ENCODE data around the gene MTMR12.
"Not testable (repeated sequence)": the region's sequence is repeated elsewhere in the genome, so short reads cannot be mapped to it uniquely, and the experiment has no call there.

MTMR12 gene

DNA sequence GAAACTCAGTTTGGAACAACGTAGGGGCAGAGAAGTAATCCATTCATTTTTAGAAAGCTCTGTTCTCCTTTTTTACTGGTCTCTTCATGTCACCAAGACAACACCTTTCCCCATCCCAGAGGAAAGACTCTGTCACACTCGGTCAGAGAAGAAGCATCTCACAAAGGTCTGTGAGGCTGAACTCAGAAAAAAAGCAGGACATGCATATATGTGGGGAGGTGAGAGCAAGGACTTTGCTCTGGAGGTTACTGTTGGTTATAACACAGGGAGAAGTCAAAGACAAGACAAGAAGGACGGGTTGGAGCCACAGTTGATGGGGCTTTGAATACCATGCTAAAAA lies 19.2 kb upstream of the MTMR12 start:
- no peak for DNase-seq
- no peaks in the 10 kb centered on the region for H3K27me3 Mint-ChIP-seq

GRCh38 chr5:32331217-32331934 lies 18.6 kb upstream of the MTMR12 start:
- no peak overlapping the region for H3K27ac Mint-ChIP-seq

More for the DNA sequence above, 19.2 kb upstream of the MTMR12 start:
- no peak for ATAC-seq
- Mint-ChIP-seq H3K4me1 (no peaks in the 10 kb centered on the region), H3K4me3 (no peak overlapping the region), H3K27ac (no peak overlapping the region), H3K9me3 (no peaks in the 10 kb centered on the region), H3K36me3 (ENCODE audit: low read depth) (no peaks in the 10 kb centered on the region)

DNA sequence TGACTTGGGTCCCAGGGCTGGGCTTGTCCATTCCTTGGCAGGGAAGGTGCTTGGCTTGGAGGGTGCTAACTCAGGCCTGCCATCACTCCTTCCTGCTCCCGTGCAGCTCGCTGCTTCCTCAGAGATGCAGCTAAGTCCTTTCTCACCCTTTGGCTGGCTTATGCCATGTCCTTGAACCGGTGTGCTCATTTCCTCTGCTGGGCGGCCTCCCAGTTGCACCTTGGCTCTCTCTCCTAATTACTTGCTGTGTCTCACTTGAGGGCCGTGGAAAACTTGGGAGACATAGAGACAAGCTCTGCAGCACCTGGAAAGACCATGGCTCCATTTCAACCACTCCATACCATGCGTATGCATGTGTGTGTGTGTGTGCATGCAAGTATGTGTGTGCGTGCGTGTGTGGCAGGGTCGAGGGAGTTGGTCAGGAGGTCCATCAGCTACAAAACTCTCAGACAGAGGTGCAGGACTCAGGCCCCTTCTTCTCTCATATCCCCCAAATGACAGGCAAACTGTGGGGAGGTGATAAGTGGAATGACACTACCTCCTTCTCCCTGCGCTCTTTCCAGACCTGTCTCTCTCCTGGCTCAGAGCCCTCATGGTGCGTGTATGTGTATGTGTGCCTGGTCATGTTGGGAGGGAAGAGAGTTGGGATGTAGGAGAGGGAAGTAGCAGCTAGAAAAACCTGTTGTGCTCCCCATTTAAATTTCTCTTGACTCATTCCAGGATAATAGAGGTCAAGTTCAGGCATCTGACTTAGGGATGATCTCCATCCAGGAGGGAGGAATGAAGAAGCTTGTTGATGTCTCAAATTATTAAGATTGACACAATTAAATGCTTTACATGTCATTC lies 17.6 kb upstream of the MTMR12 start:
- Mint-ChIP-seq H3K27ac (no peak overlapping the region), H3K4me3 (no peak overlapping the region), H3K27me3 (no peaks in the 10 kb centered on the region), H3K4me1 (no peaks in the 10 kb centered on the region), H3K9me3 (no peaks in the 10 kb centered on the region), H3K36me3 (ENCODE audit: low read depth) (no peaks in the 10 kb centered on the region)
- ATAC-seq (no peak), DNase-seq (no peak)

More at GRCh38 chr5:32331217-32331934, 18.6 kb upstream of the MTMR12 start:
- DNase-seq (no peak), ATAC-seq (no peak)
- no peak overlapping the region for H3K4me3 Mint-ChIP-seq
- no peaks in the 10 kb centered on the region for H3K27me3 Mint-ChIP-seq
- no peaks in the 10 kb centered on the region for H3K36me3 Mint-ChIP-seq (ENCODE audit: low read depth)
- no peaks in the 10 kb centered on the region for H3K9me3 Mint-ChIP-seq
- H3K4me1 Mint-ChIP-seq: no peaks in the 10 kb centered on the region

DNA sequence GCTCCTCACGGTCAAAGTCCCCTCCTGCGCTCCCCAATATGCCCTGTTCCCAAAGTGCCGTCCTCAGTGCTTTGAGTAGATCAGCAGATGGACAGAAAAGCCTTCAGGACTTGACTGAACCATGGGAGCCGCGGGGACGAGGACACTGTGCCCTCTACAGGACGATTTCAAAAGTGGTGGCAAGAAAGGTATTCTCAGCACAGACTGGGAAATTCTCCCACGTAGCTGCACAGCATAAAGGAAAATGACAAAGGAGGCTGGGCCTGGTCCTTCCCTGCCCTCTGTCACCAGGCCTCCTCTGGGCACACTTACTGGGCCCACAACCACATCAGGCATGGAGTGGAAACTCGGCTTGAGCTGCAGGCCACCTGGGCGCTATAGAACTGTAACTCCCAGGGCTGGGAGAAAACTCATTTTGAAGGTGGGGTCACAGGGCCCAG lies 16.7 kb upstream of the MTMR12 start:
- DNase-seq: peak; percentile 58
- peak; percentile 90 for ATAC-seq
- no peak overlapping the region for H3K27ac Mint-ChIP-seq
- H3K27me3 Mint-ChIP-seq: no peaks in the 10 kb centered on the region
- H3K4me1 Mint-ChIP-seq: no peaks in the 10 kb centered on the region
- H3K36me3 Mint-ChIP-seq (ENCODE audit: low read depth): no peaks in the 10 kb centered on the region
- no peaks in the 10 kb centered on the region for H3K9me3 Mint-ChIP-seq
- no peak overlapping the region for H3K4me3 Mint-ChIP-seq

- H3K4me3 Mint-ChIP-seq: no peak overlapping the region
- ATAC-seq (no peak), DNase-seq (no peak)
- no peak overlapping the region for H3K27ac Mint-ChIP-seq
- H3K9me3 Mint-ChIP-seq: peaks cover 6% of the 10 kb centered on the region
- peaks cover 5% of the 10 kb centered on the region for H3K36me3 Mint-ChIP-seq (ENCODE audit: low read depth)
- no peaks in the 10 kb centered on the region for H3K4me1 Mint-ChIP-seq
- no peaks in the 10 kb centered on the region for H3K27me3 Mint-ChIP-seq
These were observed 13.6 kb upstream of the MTMR12 start for GRCh38 chr5:32326216-32326772.

- ATAC-seq (no peak), DNase-seq (no peak)
- peaks cover 6% of the 10 kb centered on the region for H3K9me3 Mint-ChIP-seq
- peaks cover 5% of the 10 kb centered on the region for H3K36me3 Mint-ChIP-seq (ENCODE audit: low read depth)
- no peaks in the 10 kb centered on the region for H3K4me1 Mint-ChIP-seq
- H3K4me3 Mint-ChIP-seq: no peak overlapping the region
- no peaks in the 10 kb centered on the region for H3K27me3 Mint-ChIP-seq
- H3K27ac Mint-ChIP-seq: no peak overlapping the region
These were observed 12.9 kb upstream of the MTMR12 start for GRCh38 chr5:32325616-32326015.

DNA sequence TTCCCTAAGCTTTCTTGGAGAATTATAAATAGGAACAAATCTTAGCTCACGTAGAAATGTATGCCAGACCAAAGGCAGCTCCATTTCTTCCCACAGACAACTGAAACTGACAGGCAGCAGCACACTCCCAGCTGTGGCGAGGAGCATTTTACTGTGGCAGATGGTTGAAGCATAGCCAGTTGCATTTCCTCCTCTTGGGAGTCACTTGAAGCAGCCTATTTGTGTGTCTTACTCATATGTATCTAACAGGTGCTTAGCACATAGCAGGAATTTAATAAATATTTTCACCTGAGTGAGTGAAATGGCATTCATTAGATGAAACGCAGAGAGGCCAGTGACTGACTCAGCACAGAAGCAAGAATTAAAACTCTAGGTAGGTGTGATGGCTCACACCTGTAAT lies 12.3 kb upstream of the MTMR12 start:
- no peaks in the 10 kb centered on the region for H3K27me3 Mint-ChIP-seq
- DNase-seq: no peak
- no peak overlapping the region for H3K4me3 Mint-ChIP-seq
- peaks cover 5% of the 10 kb centered on the region for H3K36me3 Mint-ChIP-seq (ENCODE audit: low read depth)
- peaks cover 6% of the 10 kb centered on the region for H3K9me3 Mint-ChIP-seq
- no peak for ATAC-seq
- H3K27ac Mint-ChIP-seq: no peak overlapping the region
- H3K4me1 Mint-ChIP-seq: no peaks in the 10 kb centered on the region

- no peaks in the 10 kb centered on the region for H3K4me1 Mint-ChIP-seq
- H3K27ac Mint-ChIP-seq: no peak overlapping the region
- no peak for ATAC-seq
- no peak overlapping the region for H3K4me3 Mint-ChIP-seq
- peaks cover 6% of the 10 kb centered on the region for H3K9me3 Mint-ChIP-seq
- peaks cover 5% of the 10 kb centered on the region for H3K36me3 Mint-ChIP-seq (ENCODE audit: low read depth)
- DNase-seq: no peak
- no peaks in the 10 kb centered on the region for H3K27me3 Mint-ChIP-seq
These were observed 11.0 kb upstream of the MTMR12 start for GRCh38 chr5:32323741-32324140.

DNA sequence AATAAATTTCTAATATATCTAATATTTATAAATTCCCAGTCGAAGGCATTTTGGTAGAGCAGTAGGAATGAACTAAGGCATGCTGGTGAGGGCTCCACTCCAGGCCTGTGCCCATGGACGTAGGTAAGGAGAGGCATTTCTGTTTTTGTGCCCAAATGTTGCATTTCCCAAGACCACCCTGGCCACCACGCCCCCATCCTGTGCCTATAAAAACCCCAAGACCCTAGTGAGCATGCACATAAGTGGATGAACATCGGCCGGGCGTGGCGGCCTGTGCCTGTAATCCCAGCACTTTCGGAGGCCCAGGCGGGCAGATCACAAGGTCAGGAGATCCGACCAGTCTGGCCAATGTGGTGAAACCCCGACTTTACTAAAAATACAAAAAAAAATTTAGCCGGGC lies 10.1 kb upstream of the MTMR12 start:
- Mint-ChIP-seq H3K9me3 (peaks cover 6% of the 10 kb centered on the region), H3K4me3 (no peak overlapping the region), H3K36me3 (ENCODE audit: low read depth) (peaks cover 5% of the 10 kb centered on the region), H3K27me3 (no peaks in the 10 kb centered on the region), H3K4me1 (no peaks in the 10 kb centered on the region), H3K27ac (no peak overlapping the region)
- no peak for DNase-seq
- ATAC-seq: no peak

- not testable (repeated sequence) for H3K4me3 Mint-ChIP-seq; H3K9me3 Mint-ChIP-seq; H3K27ac Mint-ChIP-seq; H3K4me1 Mint-ChIP-seq; ATAC-seq; H3K36me3 Mint-ChIP-seq (ENCODE audit: low read depth); DNase-seq; H3K27me3 Mint-ChIP-seq
These were observed 9.0 kb upstream of the MTMR12 start for GRCh38 chr5:32321787-32322186.

- no peak overlapping the region for H3K4me3 Mint-ChIP-seq
- DNase-seq: no peak
- H3K4me1 Mint-ChIP-seq: peaks cover 2% of the 10 kb centered on the region
- no peak overlapping the region for H3K27ac Mint-ChIP-seq
- peaks cover 5% of the 10 kb centered on the region for H3K36me3 Mint-ChIP-seq (ENCODE audit: low read depth)
- H3K27me3 Mint-ChIP-seq: no peaks in the 10 kb centered on the region
- peaks cover 6% of the 10 kb centered on the region for H3K9me3 Mint-ChIP-seq
- ATAC-seq: no peak
These were observed 7.8 kb upstream of the MTMR12 start for GRCh38 chr5:32320576-32320975.

- peaks cover 5% of the 10 kb centered on the region for H3K36me3 Mint-ChIP-seq (ENCODE audit: low read depth)
- no peak for ATAC-seq
- no peak for DNase-seq
- H3K27me3 Mint-ChIP-seq: no peaks in the 10 kb centered on the region
- peaks cover 6% of the 10 kb centered on the region for H3K9me3 Mint-ChIP-seq
- H3K4me3 Mint-ChIP-seq: no peak overlapping the region
- H3K4me1 Mint-ChIP-seq: peaks cover 2% of the 10 kb centered on the region
- H3K27ac Mint-ChIP-seq: no peak overlapping the region
These were observed 7.3 kb upstream of the MTMR12 start for GRCh38 chr5:32319926-32320543.

DNA sequence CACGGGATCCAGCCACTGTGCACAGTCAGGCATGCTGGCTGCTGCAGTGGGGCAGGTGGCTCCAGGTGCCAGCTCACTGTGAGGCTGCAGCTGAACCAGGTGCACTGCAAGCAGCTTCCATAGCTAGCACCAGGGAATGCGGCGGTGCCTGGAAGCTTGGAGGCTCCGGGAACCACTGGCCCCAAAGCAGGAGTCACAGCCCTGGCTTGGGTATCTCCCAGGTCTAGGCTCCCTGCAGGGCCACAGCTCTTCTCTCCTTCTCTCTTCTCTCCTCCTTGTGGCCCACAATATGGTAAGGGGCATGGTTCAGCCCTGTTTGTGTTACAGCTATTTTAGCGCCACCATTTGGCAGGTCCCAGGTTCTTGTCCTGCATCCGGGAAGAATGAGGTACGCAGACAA lies 6.7 kb upstream of the MTMR12 start:
- H3K4me1 Mint-ChIP-seq: peaks cover 5% of the 10 kb centered on the region

DNA sequence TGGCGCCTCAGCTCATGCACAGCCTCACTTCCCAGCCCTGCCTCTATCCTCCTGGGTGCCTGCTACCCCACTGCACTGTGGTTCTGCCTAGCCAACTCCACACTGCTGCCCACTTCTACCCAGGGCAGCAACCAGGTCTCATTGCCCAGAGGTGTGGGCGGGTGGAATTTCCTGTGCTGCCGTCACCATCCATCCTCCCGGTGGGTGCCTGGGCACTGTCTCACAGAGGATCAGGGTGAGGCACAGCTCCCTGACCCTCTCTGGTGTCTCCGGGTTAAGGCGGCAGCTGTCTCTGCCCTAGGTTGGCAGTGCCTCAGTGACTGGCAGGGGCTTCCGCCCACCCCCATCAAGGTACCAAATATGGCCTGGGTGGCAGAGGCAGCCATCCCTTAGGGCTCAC lies 4.3 kb upstream of the MTMR12 start:
- ATAC-seq: no peak
- Mint-ChIP-seq H3K27ac (no peak overlapping the region), H3K9me3 (peaks cover 6% of the 10 kb centered on the region), H3K27me3 (peaks cover 2% of the 10 kb centered on the region), H3K4me1 (peaks cover 9% of the 10 kb centered on the region), H3K36me3 (ENCODE audit: low read depth) (peaks cover 5% of the 10 kb centered on the region), H3K4me3 (no peak overlapping the region)
- DNase-seq: no peak

More for the DNA sequence above, 6.7 kb upstream of the MTMR12 start:
- Mint-ChIP-seq H3K27ac (no peak overlapping the region), H3K4me3 (no peak overlapping the region), H3K9me3 (peaks cover 6% of the 10 kb centered on the region), H3K36me3 (ENCODE audit: low read depth) (peaks cover 5% of the 10 kb centered on the region), H3K27me3 (no peaks in the 10 kb centered on the region)
- ATAC-seq (no peak), DNase-seq (no peak)
